ENCODE measurements around the gene ESF1.
"Not testable (repeated sequence)": the region's sequence is repeated elsewhere in the genome, so short reads cannot be mapped to it uniquely, and the experiment has no call there.

The ESF1 gene

DNA sequence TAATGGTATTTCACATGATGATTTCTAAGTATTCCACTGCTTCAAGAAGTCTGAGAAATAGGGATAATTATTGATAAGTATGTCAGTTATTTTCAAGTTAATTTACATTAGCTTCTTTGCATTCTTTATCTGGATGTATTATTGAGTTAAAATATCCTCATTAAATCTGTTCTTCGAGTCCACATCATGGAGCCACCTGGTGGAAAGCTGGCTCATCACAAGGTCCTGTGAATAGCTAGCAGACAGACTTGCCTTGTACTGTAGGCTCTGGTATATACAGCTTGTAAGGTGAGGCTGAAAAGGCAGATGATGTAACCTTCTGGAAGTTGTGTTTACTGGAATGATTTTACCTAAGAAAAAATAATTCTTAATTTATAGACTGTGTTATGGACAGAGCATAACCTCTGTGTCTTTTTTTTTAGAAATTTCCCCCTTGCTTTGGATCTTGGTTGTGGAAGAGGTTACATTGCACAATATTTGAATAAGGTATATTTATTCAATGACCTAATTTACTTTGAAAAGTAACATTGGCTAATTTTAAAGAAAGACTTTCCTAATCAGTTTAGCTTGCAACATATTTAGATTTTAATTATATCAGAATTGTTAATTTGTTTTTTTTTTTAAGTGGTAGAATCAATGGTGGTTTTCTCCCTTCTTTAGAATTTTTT is 3.6 kb upstream of the ESF1 start:
- in situ Hi-C loops (cut with MboI; ENCODE audit: low sequenced_read_pairs) = no loop called here

DNA sequence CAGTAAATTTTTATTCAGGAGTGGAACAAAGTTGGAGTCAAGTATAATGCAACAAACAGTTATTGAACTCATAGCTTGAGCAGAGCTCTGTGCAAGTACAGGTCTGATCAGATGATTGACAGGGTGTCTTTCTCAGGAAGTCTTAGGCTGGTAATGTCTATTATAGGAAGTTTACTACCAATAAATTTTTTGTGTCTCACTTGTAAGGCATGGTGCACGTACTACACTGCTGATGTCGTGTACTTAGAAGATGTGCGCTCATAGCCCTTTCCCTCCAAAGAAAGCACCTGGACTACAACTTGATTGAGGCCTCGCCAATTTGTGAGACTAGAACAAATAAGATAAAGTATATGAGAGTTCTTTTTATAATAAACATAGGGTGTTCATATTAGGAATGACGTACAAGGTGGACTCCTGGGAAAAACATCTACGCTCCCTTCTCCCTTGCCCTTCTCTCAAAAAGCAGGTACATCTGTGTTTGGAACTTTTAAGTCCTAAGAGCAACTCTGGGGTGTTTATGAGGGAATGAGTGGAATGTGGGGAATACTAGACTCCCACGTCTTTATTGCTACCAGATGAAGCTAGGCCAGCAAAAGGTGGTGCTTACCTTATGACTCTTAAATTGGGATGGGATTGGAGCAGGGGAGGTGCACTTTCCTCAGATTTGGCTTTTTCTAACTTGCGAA is 1.6 kb upstream of the ESF1 start:
- in situ Hi-C loops (cut with MboI; ENCODE audit: low sequenced_read_pairs) = no loop called here

DNA sequence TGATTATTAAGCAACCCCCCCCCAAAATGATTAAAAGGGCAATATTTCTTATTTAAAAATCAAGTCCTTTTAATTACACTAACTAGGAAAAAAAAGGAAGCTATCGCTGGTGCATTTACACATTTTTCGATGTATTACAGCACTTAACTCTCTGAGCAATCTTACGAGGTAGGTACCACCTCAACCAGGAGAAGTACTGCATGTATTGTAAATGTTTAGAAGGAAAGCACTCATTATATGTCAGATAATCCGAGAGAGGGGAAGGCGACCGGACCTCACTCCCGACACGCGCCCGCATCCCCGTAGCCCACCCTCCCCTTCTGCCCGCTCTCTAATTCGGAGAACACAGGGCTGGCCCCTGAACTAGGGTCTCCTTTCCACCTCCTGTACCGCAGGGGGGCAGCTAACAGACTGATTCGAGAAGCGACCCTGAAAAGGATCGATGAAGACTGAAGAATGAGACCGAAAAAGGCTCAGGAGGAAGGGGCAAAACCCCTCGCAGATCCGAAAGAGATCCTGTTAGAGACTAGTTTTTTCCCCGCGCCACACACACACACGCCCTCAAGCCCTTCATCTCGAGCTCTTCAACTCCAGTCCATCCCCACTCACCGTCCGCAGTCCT is 337 bp downstream of the ESF1 start:
- in situ Hi-C loops (cut with MboI; ENCODE audit: low sequenced_read_pairs) = no loop called here

DNA sequence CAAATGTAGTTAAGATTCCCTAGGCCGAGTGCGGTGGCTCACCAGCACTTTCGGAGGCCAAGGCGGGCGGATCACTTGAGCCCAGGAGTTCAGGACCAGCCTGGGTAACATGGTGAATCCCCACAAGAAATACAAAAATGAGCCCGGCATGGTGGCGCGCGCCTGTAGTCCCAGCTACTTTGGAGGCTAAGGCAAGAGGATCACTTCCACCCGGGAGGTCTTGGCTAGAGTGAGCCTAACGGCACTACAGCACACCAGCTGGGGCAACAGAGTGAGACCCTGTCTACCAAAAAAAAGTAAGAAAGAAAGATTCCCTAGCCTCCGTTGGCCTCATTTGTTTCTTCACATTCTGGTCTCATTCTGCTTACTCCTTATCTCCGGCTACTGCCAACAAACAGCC is 1.2 kb downstream of the ESF1 start:
- in situ Hi-C loops (cut with MboI; ENCODE audit: low sequenced_read_pairs) = no loop called here

DNA sequence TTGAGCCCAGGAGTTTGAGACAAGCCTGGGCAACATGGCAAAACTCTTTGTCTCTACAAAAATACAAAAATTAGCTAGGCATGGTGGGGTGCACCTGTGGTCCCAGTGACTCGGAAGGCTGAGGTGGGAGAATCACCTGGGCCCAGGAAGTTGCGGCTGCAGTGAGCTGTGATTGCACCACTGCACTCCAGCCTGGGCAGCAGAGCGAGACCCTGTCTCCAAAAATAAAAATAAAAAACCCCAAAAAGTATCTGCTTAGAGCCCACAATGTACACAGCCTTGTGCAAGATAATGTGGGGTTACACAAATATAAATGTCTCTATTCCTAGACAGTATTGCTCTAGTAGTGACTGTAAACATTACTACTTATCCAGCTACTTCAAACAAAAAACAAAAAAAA is 5.9 kb downstream of the ESF1 start:
- in situ Hi-C loops (cut with MboI; ENCODE audit: low sequenced_read_pairs) = no loop called here

DNA sequence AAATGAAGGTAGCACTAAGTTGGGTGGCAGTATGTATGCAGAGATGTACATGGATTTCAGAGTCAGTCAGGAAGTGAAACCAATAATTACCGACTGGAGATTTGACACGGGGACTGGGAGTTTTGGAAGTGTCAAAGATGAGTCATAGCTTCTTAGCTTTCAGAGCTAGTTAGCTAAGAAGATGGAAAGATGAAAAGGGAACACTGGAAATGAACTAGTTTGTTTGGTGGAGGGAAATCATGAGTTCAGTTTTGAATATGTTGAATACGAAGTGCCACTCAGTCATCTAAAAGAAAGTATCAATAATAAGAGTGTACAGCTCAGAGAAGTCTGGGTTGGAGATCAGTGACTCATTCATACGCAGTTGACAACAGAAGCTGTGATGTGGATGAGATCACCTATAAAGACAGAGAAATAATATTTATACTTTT is 7.5 kb downstream of the ESF1 start:
- in situ Hi-C loops (cut with MboI; ENCODE audit: low sequenced_read_pairs) = no loop called here

DNA sequence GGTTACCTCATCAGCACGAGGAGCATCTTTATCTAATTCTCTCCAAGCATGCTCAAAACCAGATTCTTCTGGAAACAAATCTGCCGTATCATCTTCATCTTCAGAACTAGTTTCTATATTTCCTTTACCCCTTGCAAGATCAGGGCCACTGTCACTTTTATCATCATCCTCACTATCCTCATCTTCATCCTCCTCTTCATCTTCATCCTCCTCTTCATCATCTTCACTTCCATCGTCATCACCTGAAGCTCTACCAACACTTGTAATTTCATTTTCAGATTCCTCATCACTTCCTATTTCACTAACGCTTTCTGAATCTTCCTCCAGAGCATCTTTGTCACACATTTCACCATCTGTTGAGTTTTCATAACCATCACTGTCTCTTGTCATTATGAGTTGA is 8.9 kb downstream of the ESF1 start:
- in situ Hi-C loops (cut with MboI; ENCODE audit: low sequenced_read_pairs) = no loop called here

DNA sequence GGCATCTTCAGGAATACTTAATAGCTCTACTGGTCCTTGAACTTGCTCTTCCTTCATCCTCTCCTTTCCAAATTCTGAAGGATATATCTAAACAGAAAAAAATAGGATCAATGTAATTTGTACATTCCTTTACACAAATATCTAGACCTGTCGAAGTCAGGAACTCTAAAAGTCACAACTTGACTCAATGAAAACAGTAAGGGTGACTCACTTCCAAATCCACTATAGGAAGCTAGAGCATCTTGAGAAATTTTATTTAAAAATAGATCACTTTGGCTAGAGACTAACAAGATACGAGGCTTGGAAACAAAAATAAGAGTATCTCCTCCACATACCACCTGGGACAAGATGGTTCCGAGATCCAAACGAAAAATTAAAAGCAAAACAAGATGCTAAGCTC is 12.2 kb downstream of the ESF1 start:
- in situ Hi-C loops (cut with MboI; ENCODE audit: low sequenced_read_pairs) = no loop called here

DNA sequence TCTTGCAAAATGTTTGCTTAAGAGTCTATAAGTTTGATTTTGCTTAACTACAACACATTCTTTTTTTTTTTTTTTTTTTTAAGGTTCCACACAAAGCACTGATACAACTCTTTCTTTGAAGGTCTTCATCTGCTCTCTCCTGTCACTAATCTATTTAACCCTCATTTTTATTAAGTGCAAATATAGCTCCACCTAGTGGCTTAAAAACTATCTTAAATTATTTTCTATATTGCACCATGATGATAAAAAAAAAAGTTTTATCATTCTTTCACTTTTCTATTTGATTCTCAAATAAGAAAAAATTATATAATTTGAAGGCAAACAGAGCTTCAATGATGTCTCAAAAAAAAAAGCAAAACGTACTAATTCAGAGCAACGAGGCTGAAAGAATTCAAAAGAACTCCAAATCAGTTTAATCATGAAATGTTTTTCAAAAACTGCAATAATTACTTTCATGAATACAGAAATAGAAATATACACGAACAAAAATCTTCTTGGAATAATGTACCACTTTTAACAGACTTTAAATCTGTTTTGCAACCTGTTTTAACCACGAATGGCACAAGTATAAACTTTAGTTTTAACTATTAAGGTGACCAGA is 12.8 kb downstream of the ESF1 start:
- in situ Hi-C loops (cut with MboI; ENCODE audit: low sequenced_read_pairs) = no loop called here

DNA sequence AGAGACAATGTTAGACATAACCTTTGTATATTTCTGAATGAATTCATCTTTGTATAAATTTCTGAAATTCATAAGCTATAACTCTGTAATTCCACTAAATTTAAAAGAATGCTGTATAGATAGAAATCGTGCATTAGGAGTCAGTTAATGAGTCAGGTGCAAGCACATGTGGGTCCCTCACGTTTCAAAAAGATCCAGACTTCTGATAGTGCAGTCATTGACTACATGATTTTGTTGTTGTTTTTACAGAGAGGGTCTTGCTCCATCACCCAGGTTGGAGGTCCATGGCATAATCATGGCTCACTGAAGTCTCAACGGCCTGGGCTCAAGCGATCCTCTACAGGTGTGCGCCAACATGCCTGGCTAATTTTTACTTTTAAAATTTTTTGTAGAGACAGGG is 14.6 kb downstream of the ESF1 start:
- in situ Hi-C loops (cut with MboI; ENCODE audit: low sequenced_read_pairs) = no loop called here

DNA sequence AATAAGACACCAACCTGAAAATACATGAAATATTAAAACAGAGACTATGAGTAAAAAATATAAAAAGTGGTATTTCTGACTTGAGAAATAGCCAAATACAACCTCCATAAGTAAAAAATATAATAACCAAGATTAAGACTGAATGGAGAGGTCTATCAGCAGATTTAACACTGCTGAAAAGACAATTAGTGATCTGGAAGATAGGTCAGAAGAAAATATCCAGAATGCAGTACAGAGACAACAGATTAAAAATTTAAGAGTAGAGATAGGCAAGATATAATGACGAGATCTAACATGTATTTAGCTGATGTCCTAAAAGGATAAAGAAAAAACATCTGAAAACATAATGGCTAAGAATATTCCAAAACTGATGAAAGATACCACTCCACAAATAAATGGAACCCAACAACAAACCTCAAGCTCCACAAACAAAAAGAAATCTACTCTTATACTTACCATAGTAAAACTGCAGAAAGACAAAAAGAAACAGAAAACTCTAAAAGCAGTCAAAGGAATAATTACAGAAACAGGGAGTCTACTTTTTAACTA is 18.8 kb downstream of the ESF1 start:
- in situ Hi-C loops (cut with MboI; ENCODE audit: low sequenced_read_pairs) = no loop called here

DNA sequence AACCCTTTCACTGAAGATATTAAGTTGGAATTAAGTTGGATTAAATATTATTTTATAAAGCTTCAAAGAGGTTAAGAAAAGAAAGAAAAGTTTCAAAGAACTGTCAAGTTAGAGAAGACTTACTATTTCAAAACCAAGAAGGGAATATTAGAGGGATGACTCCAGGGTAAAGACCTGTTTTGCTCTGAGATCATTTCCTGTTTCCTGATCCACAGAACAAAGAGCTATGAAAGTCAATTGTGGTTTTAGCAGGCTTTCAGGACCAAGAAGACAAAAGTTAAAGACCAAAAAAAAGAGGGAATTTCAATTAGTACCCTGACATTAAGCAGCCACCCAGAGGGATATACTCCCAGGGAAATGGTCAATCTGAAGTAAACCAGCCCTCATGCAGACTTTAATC is 19.4 kb downstream of the ESF1 start:
- in situ Hi-C loops (cut with MboI; ENCODE audit: low sequenced_read_pairs) = no loop called here

DNA sequence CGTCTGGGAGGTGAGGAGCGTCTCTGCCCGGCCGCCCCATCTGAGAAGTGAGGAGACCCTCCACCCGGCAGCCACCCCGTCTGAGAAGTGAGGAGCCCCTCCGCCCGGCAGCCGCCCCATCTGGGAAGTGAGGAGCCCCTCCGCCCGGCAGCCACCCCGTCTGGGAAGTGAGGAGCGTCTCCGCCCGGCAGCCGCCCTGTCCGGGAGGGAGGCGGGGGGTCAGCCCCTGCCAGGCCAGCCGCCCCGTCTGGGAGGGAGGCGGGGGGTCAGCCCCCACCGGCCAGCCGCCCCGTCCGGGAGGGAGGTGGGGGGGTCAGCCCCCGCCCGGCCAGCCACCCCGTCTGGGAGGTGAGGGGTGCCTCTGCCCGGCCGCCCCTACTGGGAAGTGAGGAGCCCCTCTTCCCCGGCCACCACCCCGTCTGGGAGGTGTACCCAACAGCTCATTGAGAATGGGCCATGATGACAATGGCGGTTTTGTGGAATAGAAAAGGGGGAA is 24.2 kb downstream of the ESF1 start:
- in situ Hi-C loops (cut with MboI; ENCODE audit: low sequenced_read_pairs) = not testable (repeated sequence)

DNA sequence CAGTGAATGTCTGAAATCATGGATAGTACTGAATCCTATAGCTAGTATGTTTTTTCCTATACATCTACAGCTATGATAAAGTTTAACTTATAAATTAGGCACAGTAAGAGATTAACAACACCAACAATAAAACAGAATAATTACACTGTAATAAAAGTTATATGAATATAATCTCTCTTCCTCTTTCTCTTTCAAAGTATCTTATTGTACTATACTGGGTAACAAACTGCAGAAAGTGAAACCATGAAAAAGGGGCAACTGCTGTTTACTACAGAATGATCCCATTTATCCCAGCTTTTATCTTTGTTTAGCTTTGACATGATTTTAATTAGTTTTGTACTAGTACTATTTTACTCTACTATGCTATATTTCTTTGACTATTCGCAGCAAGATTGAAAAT is 25.8 kb downstream of the ESF1 start:
- in situ Hi-C loops (cut with MboI; ENCODE audit: low sequenced_read_pairs) = no loop called here

DNA sequence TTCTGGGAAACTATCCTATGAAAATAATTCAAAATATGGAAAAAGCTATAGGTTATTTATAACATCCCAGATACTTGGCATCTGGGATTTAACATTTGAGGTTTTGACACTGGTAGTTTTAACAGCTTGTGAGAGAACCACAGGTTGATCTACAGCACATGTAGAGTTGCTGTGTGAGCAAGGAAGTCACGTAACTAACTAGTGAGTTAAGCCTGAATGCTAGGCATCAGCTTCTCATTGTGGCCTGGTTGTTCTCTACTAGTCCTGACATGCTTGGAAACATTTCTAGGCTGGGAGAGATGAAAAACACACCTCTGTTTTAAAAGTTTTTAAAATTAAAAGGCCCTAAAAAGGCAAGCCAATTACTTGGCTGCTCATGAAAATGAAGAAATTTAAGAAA is 28.2 kb downstream of the ESF1 start:
- in situ Hi-C loops (cut with MboI; ENCODE audit: low sequenced_read_pairs) = no loop called here

DNA sequence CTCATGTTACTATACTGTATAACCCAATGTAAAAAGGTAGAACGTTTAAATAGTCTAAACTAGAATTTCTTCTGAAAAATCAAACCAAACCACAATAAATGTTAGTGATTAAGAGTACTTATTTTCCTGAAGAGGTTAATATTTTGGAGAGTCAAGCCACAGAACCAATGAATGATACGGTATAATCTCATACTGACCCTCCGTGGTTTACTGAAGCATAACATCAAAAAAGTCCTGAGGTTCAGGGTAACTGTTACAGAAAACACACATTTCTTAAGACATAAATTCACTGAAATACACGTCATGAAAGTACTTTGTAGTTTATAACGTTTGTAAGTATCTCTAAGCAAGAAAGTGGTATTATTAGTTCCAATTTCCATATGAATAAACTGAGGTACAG is 28.9 kb downstream of the ESF1 start:
- in situ Hi-C loops (cut with MboI; ENCODE audit: low sequenced_read_pairs) = no loop called here

DNA sequence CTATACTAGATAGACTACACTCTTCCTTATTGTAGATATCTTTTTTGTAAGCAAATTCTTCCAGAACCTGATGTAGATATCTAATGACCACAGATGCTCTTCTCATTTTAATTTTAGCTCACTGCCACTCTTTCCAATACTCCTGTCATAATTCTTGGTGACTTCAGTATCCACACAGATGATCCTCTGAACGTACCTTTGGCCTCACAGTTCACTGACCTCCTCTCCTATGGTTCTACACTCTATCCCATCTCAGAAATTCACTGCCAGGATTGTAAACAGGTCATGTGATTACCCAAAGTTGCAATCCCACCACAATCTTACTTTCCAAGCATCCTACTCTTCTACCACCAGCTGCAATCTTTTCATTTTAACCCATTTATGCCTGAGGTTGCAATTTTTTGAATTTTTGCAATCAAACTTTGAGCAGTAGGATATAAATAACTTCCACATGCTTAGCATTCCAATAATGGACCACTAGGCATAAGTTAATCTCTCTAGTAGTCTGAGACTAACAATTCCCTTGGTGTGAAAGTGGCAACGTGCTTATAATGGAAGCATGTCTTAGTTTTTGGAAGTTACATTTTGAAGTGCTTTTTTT is 31.2 kb downstream of the ESF1 start:
- in situ Hi-C loops (cut with MboI; ENCODE audit: low sequenced_read_pairs) = no loop called here

DNA sequence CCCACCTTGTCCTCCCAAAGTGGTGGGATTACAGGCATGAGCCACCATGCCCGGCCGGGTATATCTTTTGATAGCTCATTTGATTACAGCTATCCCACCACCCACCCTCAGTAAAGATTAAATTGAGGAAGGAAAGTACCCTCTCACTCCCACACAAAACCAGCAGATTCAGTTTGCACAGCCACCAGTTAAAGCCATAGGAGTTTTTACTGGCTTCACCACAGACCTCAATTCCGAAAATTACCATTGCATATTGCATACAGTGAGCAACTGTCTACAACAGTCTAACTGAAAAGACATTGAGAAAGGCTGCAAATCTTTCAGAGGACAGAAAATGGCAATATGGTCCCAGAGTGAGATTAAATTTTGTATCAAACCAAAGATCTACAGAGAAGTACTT is 34.9 kb downstream of the ESF1 start:
- in situ Hi-C loops (cut with MboI; ENCODE audit: low sequenced_read_pairs) = no loop called here

DNA sequence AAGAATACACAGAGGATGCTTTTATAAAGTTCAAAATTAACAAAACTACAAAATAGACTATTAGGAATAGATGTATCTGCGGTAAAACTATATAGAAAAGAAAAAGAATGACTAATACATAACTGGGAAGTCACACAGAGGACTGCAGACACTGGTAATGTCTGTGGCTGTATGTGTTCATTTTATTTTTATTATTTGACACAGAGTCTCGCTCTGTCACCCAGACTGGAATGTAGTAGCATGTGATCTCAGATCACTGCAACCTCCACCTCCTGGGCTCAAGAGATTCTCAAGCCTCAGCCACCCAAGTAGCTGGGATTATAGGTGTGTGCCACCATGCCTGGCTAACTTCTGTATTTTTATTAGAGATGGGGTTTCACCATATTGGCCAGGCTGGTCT is 38.9 kb downstream of the ESF1 start:
- in situ Hi-C loops (cut with MboI; ENCODE audit: low sequenced_read_pairs) = no loop called here

DNA sequence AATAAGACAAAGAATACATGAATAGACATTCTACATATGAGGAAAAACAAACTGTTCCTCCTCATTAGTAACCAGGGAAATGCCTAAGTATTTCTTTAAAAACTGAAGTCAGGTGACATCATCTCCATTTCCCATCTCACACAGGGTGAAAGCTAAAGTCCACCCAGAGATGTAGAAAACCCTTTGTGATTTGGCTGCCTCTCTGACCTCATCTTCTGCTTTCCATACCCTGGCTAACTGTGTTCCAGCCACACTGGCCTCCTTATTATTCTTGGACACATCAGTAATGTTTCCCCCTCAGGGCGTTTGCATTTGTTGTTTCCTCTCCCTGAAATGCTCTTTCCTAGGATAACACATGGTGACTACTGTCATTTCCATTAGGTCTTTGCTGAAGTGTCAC is 40.4 kb downstream of the ESF1 start:
- in situ Hi-C loops (cut with MboI; ENCODE audit: low sequenced_read_pairs) = no loop called here

DNA sequence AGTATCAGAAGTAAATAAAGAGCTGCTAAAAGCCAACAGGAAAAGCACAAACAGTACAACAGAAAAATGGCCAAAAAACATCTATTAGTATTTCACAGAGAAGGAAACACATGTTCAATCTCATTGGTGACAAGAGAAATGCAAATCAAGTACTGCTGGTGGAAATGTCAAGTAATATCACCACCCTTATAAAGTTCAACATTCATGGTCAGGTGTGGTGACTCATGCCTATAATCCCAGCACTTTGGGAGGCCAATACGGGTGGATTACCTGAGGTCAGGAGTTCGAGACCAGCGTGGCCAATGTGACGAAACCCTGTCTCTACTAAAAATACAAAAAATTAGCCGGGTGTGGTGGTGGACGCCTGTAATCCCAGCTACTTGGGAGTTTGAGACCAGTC is 42.8 kb downstream of the ESF1 start:
- in situ Hi-C loops (cut with MboI; ENCODE audit: low sequenced_read_pairs) = no loop called here
